Esophagus squamous epithelium (tissue), 5 donors: ENCODE measurements around the gene TULP4. TPM values are rescaled to one million over a fixed set of nuclear protein-coding genes. Genes with fewer than 3 reads are reported as not detected.

ENCODE experiments used
- DNase-seq: peaks from one replicate; lab custom pipeline; 2025; lab: John Stamatoyannopoulos, UW
- H3K27ac ChIP-seq, 4 donors: fragments of 200-600 bp; sonication (generic); one replicate each; pipeline ENCODE4 v1.5.1; 2016 to 2019; ENCODE audit warnings: mild to moderate bottlenecking in 1 of 4
- H3K27me3 ChIP-seq, 4 donors: fragments of 200-600 bp; sonication (generic); 1 replicate in 3 of 4; 2 replicates in 1 of 4; pipeline versions ENCODE4 v1.5.1 to v1.6.0; 2017 to 2021; ENCODE audit warnings: antibody characterized with exemption in 1 of 4
- H3K36me3 ChIP-seq, 3 donors: fragments of 200-600 bp; sonication (generic); one replicate each; pipeline ENCODE4 v1.5.1; 2016 to 2019
- H3K4me1 ChIP-seq, 3 donors: fragments of 200-600 bp; sonication (generic); one replicate each; pipeline ENCODE4 v1.5.1; 2017 to 2019
- H3K4me3 ChIP-seq, 4 donors: fragments of 200-600 bp; sonication (generic); 1 replicate in 3 of 4; 2 replicates in 1 of 4; pipeline ENCODE4 v1.5.1; 2016 to 2019; ENCODE audit warnings: mild to moderate bottlenecking in 2 of 4, moderate library complexity in 1 of 4
- H3K9me3 ChIP-seq, 3 donors: fragments of 200-600 bp; sonication (generic); one replicate each; pipeline ENCODE4 v1.5.1; 2016 to 2019
- CTCF ChIP-seq, 6 experiments: fragments of 450-650 bp in 4 of 6; fragments of 200-600 bp in 2 of 6; sonication (generic) in 2 of 6; IDR thresholded peaks; one replicate each; pipeline ENCODE4 v1.5.1; 2016 to 2019; ENCODE audit warnings: antibody characterized with exemption in 6 of 6, mild to moderate bottlenecking in 4 of 6, moderate library complexity in 4 of 6
- POLR2A ChIP-seq, 4 donors: fragments of 450-650 bp; IDR thresholded peaks; one replicate each; pipeline ENCODE4 v1.6.1; 2017; ENCODE audit warnings: antibody characterized with exemption in 4 of 4, mild to moderate bottlenecking in 4 of 4, moderate library complexity in 3 of 4
- WGBS, 2 donors: methylation state at CpG; one replicate each; pipeline ENCODE4 v1.1.5; 2018; 5-methylcytosine and 5-hydroxymethylcytosine counted together
- intact Hi-C: fragments of 100-400 bp; cut with DNase I; formaldehyde crosslinking; loops from one replicate; pipeline ENCODE4 v1.15.0; 2022
- total RNA-seq, 4 donors: library from RNA; depleted of rRNA; stranded (reverse); fragments of >200 nt; gene quantifications; one replicate each; pipeline ENCODE4 v1.1.0, GENCODE V29; 2016
- donor health status: DM: yes; HTN: yes; CAD: no.

Gene TULP4
- total RNA-seq, 4 donors from 2014 or later: 50.9 to 104 (median 59.2) TPM

DNA sequence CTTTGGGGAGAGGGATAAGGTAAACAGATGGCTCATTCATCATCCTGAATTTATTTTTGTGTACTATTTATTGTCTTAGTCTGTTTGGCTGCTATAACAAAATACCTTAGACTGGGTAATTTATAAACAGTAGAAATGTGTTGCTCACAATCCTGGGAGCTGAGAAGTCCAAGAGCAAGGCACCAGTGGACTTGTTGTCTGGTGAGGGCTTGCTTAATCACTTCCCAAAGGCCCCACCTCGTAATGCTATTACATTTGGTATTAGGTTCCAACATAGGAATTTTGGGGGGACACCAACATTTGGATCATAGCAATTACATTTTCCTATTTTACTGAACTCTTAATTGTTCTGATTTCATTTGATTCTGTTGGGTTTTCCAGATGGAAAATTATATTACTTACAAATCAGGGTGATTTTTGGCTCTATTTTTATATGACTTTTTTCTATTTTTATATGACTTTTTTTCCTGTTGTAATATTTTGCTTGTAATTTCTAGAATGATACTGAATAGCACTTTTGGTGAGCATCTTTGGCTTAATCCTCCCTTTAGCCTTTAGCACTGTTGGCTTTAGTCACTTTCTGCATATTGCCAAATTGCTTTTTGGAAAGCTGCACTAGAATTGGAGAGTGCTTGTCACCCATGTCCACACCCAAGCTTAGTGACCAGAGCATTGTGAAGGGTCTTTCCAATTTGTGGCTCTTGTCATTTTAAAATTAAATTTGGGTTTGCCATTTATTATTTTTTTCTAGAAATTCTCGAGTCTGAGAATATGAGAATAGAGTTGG, 43.7 kb upstream of the TULP4 start:
- Histone ChIP-seq H3K36me3 (peaks cover 0 to 8% (median 0%) of the 10 kb centered on the region in 3 donors), H3K9me3 (no peaks in the 10 kb centered on the region), H3K27ac (no peak overlapping the region), H3K4me1 (peaks cover 0 to 8% (median 6%) of the 10 kb centered on the region in 3 donors), H3K4me3 (no peak overlapping the region), H3K27me3 (no peaks in the 10 kb centered on the region)
- 73 to 74% methylated on average over 2 of the region's 2 CpGs for WGBS, 2 donors
- no peak for DNase-seq
- intact Hi-C loops: no loop called here
- TF ChIP-seq POLR2A (IDR thresholded peaks at IDR 0.05) (no peak), CTCF (IDR thresholded peaks at IDR 0.05) (no peak)

- Histone ChIP-seq H3K4me1 (peaks cover 0 to 8% (median 6%) of the 10 kb centered on the region in 3 donors), H3K27ac (no peak overlapping the region), H3K27me3 (no peaks in the 10 kb centered on the region), H3K9me3 (no peaks in the 10 kb centered on the region), H3K4me3 (no peak overlapping the region), H3K36me3 (peaks cover 0 to 6% (median 0%) of the 10 kb centered on the region in 3 donors)
- 55 to 67% methylated on average over 3 of the region's 3 CpGs for WGBS, 2 donors
- intact Hi-C loops: no loop called here
- TF ChIP-seq CTCF (IDR thresholded peaks at IDR 0.05) (no peak), POLR2A (IDR thresholded peaks at IDR 0.05) (no peak)
- no peak for DNase-seq
These were observed 42.6 kb upstream of the TULP4 start for GRCh38 chr6:158269657-158270056.

- no peak overlapping the region for H3K27ac ChIP-seq
- H3K4me3 ChIP-seq: no peak overlapping the region
- WGBS, 2 donors: 68 to 83% methylated on average over 4 to 9 of the region's 11 CpGs
- no peak for TF ChIP-seq CTCF (IDR thresholded peaks at IDR 0.05)
- no peak for TF ChIP-seq POLR2A (IDR thresholded peaks at IDR 0.05)
- peaks cover 0 to 10% (median 0%) of the 10 kb centered on the region in 3 donors for H3K36me3 ChIP-seq
- no peaks in the 10 kb centered on the region for H3K9me3 ChIP-seq
- peaks cover 0 to 8% (median 6%) of the 10 kb centered on the region in 3 donors for H3K4me1 ChIP-seq
- no peaks in the 10 kb centered on the region for H3K27me3 ChIP-seq
- intact Hi-C loops: no loop called here
- no peak for DNase-seq
These were observed 41.7 kb upstream of the TULP4 start for GRCh38 chr6:158270389-158271127.

DNA sequence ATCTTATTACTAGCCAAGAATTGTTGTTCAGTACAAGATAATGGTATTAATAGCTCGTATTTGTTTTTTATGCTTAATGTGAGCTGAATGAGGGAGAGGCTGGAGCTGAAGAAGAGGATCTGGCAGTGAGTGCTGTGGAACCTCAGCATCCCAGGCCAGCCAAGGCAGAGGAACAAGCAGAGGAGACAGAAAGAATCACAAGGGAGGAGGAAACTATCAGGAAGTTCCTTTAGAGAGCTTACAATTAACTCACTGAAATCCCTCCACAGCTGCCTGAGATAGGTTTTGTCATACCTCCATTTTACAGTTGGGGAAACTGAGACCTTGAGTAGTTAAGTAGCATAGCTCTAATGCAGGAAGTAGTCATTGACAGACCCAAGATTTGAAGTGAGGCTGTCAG, 39.9 kb upstream of the TULP4 start:
- H3K4me1 ChIP-seq: peaks cover 0 to 8% (median 6%) of the 10 kb centered on the region in 3 donors
- no peaks in the 10 kb centered on the region for H3K27me3 ChIP-seq
- no peak for DNase-seq
- WGBS, 2 donors: 86 to 100% methylated on average over 1 of the region's 1 CpG
- no peak overlapping the region for H3K4me3 ChIP-seq
- TF ChIP-seq POLR2A (IDR thresholded peaks at IDR 0.05): no peak
- no peak for TF ChIP-seq CTCF (IDR thresholded peaks at IDR 0.05)
- no peaks in the 10 kb centered on the region for H3K9me3 ChIP-seq
- no peak overlapping the region for H3K27ac ChIP-seq
- intact Hi-C loops: no loop called here
- peaks cover 0 to 6% (median 0%) of the 10 kb centered on the region in 3 donors for H3K36me3 ChIP-seq

DNA sequence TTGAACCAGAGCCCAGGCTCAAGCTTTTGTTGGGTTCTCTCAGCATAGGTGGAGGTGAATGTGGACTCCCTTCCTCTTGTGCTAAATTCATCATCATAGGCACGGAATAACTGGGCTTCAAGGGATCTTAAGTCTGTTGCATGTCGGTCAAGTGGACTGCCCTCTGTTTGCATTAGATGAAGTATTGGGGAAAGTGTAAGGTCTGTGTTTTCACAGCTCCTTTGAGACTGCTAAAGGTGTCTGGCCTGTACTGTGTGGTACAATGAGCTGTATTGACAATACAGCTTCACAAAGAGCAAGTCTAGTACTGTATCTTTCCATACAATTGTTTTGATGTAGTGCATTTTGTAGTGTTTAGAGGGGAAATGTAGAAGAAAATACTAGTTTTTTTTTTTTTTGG, 34.3 kb upstream of the TULP4 start:
- H3K9me3 ChIP-seq: no peaks in the 10 kb centered on the region
- H3K27me3 ChIP-seq: no peaks in the 10 kb centered on the region
- WGBS, 2 donors: 94 to 95% methylated on average over 2 of the region's 2 CpGs
- no peak for DNase-seq
- intact Hi-C loops: no loop called here
- no peak overlapping the region for H3K27ac ChIP-seq
- TF ChIP-seq POLR2A (IDR thresholded peaks at IDR 0.05) (no peak), CTCF (IDR thresholded peaks at IDR 0.05) (no peak)
- H3K4me3 ChIP-seq: no peak overlapping the region
- H3K4me1 ChIP-seq: no peaks in the 10 kb centered on the region
- H3K36me3 ChIP-seq: peaks cover 0 to 6% (median 0%) of the 10 kb centered on the region in 3 donors
